Subcutaneous abdominal adipose tissue (tissue), 5 donors: ENCODE measurements around the gene PCSK9.

ENCODE experiments used
- H3K27ac ChIP-seq: one replicate; pipeline ENCODE4 v1.7.0; 2013; ENCODE audit warnings: low read depth, mild to moderate bottlenecking, inconsistent platforms, low read length, moderate library complexity
- H3K27me3 ChIP-seq, 5 donors: one replicate each; pipeline ENCODE4 v1.7.0; 2013; ENCODE audit warnings: low read length in 5 of 5, inconsistent platforms in 1 of 5; ENCODE audit not compliant: control insufficient read depth in 5 of 5, insufficient read depth in 4 of 5
- H3K36me3 ChIP-seq, 5 donors: one replicate each; pipeline ENCODE4 v1.7.0; 2013; ENCODE audit warnings: low read length in 5 of 5; ENCODE audit not compliant: control insufficient read depth in 5 of 5, insufficient read depth in 5 of 5
- H3K4me1 ChIP-seq, 5 donors: one replicate each; pipeline ENCODE4 v1.7.0; 2013; ENCODE audit warnings: low read length in 5 of 5, mild to moderate bottlenecking in 3 of 5, moderate library complexity in 1 of 5; ENCODE audit not compliant: control insufficient read depth in 5 of 5, insufficient read depth in 5 of 5
- H3K4me3 ChIP-seq, 5 donors: one replicate each; pipeline ENCODE4 v1.7.0; 2013; ENCODE audit warnings: low read length in 5 of 5, low read depth in 1 of 5
- H3K9ac ChIP-seq, 5 donors: one replicate each; pipeline ENCODE4 v1.7.0; 2013; ENCODE audit warnings: low read length in 5 of 5, mild to moderate bottlenecking in 4 of 5, moderate library complexity in 3 of 5
- H3K9me3 ChIP-seq, 5 donors: one replicate each; pipeline ENCODE4 v1.7.0; 2013; ENCODE audit warnings: low read length in 5 of 5; ENCODE audit not compliant: control insufficient read depth in 5 of 5
- donor health status: healthy.
- donor health status: healthy.
- donor health status: healthy.
- donor health status: healthy.
- donor health status: healthy.

PCSK9 gene

GRCh38 chr1:54996869-54997710, 42.3 kb upstream of the PCSK9 start:
- Histone ChIP-seq H3K27ac (no peak overlapping the region), H3K36me3 (no peaks in the 10 kb centered on the region), H3K4me3 (no peak overlapping the region), H3K27me3 (peaks cover 11 to 57% (median 39%) of the 10 kb centered on the region in 5 donors), H3K9me3 (no peaks in the 10 kb centered on the region), H3K4me1 (peaks cover 0 to 10% (median 0%) of the 10 kb centered on the region in 5 donors), H3K9ac (no peak overlapping the region)

GRCh38 chr1:54997711-54997986, 41.7 kb upstream of the PCSK9 start:
- Histone ChIP-seq H3K9me3 (no peaks in the 10 kb centered on the region), H3K9ac (no peak overlapping the region), H3K27ac (no peak overlapping the region), H3K36me3 (no peaks in the 10 kb centered on the region), H3K27me3 (peaks cover 11 to 57% (median 41%) of the 10 kb centered on the region in 5 donors), H3K4me3 (no peak overlapping the region), H3K4me1 (peaks cover 0 to 10% (median 0%) of the 10 kb centered on the region in 5 donors)

GRCh38 chr1:54998100-54998499, 41.2 kb upstream of the PCSK9 start:
- Histone ChIP-seq H3K27ac (no peak overlapping the region), H3K36me3 (no peaks in the 10 kb centered on the region), H3K4me1 (peaks cover 0 to 10% (median 0%) of the 10 kb centered on the region in 5 donors), H3K27me3 (peaks cover 11 to 57% (median 41%) of the 10 kb centered on the region in 5 donors), H3K9ac (no peak overlapping the region), H3K9me3 (no peaks in the 10 kb centered on the region), H3K4me3 (no peak overlapping the region)

- H3K9me3 ChIP-seq: no peaks in the 10 kb centered on the region
- no peak within 1 kb of the TSS for H3K4me3 ChIP-seq
- H3K9ac ChIP-seq: no peak within 1 kb of the TSS
- peaks cover 0 to 10% (median 0%) of the 10 kb centered on the region in 5 donors for H3K4me1 ChIP-seq
- no peaks in the 10 kb centered on the region for H3K36me3 ChIP-seq
- H3K27ac ChIP-seq: no peak within 1 kb of the TSS
- H3K27me3 ChIP-seq: peaks cover 11 to 57% (median 41%) of the 10 kb centered on the region in 5 donors
Measured at GRCh38 chr1:54998677-54999076, 40.7 kb upstream of the PCSK9 start, which contains the start of gene BSND. TSS of gene BSND (plus strand) at chr1:54998933. CDS start at chr1:54999187, 254 bp downstream.

- Histone ChIP-seq H3K4me3 (no peak overlapping the region), H3K4me1 (peaks cover 0 to 10% (median 0%) of the 10 kb centered on the region in 5 donors), H3K9ac (no peak overlapping the region), H3K9me3 (no peaks in the 10 kb centered on the region), H3K36me3 (no peaks in the 10 kb centered on the region), H3K27me3 (peaks cover 11 to 46% (median 37%) of the 10 kb centered on the region in 5 donors), H3K27ac (no peak overlapping the region)
Measured at GRCh38 chr1:55000110-55001085, 39.0 kb upstream of the PCSK9 start.

GRCh38 chr1:55001311-55001710, 38.0 kb upstream of the PCSK9 start:
- H3K27ac ChIP-seq: no peak overlapping the region
- H3K9ac ChIP-seq: no peak overlapping the region
- H3K36me3 ChIP-seq: no peaks in the 10 kb centered on the region
- H3K27me3 ChIP-seq: peaks cover 8 to 37% (median 28%) of the 10 kb centered on the region in 5 donors
- peaks cover 0 to 7% (median 0%) of the 10 kb centered on the region in 5 donors for H3K4me1 ChIP-seq
- H3K9me3 ChIP-seq: no peaks in the 10 kb centered on the region
- no peak overlapping the region for H3K4me3 ChIP-seq

GRCh38 chr1:55002686-55003085, 36.7 kb upstream of the PCSK9 start:
- peaks cover 0 to 24% (median 18%) of the 10 kb centered on the region in 5 donors for H3K27me3 ChIP-seq

GRCh38 chr1:55005351-55006140, 33.8 kb upstream of the PCSK9 start:
- peaks cover 0 to 4% (median 0%) of the 10 kb centered on the region in 5 donors for H3K9me3 ChIP-seq
- H3K36me3 ChIP-seq: no peaks in the 10 kb centered on the region
- H3K27ac ChIP-seq: no peak overlapping the region
- H3K4me1 ChIP-seq: no peaks in the 10 kb centered on the region
- H3K27me3 ChIP-seq: peaks cover 0 to 8% (median 2%) of the 10 kb centered on the region in 5 donors
- no peak overlapping the region for H3K4me3 ChIP-seq
- no peak overlapping the region for H3K9ac ChIP-seq

More at GRCh38 chr1:55002686-55003085, 36.7 kb upstream of the PCSK9 start:
- no peak overlapping the region for H3K4me3 ChIP-seq
- no peaks in the 10 kb centered on the region for H3K36me3 ChIP-seq
- no peak overlapping the region for H3K9ac ChIP-seq
- H3K4me1 ChIP-seq: no peaks in the 10 kb centered on the region
- H3K9me3 ChIP-seq: no peaks in the 10 kb centered on the region
- H3K27ac ChIP-seq: no peak overlapping the region

GRCh38 chr1:55006931-55007330, 32.4 kb upstream of the PCSK9 start:
- Histone ChIP-seq H3K4me3 (no peak overlapping the region), H3K9me3 (peaks cover 0 to 4% (median 0%) of the 10 kb centered on the region in 5 donors)

More at GRCh38 chr1:55006931-55007330, 32.4 kb upstream of the PCSK9 start:
- Histone ChIP-seq H3K27ac (no peak overlapping the region), H3K9ac (no peak overlapping the region), H3K4me1 (no peaks in the 10 kb centered on the region), H3K27me3 (peaks cover 0 to 2% (median 0%) of the 10 kb centered on the region in 5 donors), H3K36me3 (no peaks in the 10 kb centered on the region)
